ENCODE results near the gene PTPN1.

Gene PTPN1

DNA sequence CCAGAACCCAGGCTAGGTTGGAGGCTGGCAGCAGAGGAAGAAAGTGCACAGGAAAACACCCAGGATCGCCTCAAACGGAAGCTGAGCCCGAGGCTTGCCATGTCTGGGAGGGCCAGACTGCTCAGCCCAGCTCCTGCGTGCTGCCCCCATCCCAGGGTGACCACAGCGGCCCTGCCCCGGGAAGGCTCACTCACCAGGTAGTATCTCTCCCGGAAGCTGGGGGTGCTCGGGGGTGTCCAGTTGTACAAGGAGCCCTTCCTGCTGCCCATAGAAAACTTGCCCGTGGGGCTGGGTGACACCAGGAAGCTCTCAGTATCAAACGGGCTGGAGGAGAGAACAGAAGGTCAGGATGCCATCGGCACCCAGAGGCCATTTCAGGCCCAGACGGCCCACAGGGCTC lies 94.3 kb downstream of the PTPN1 start:
- no peaks in the 10 kb centered on the region for H3K9me3 ChIP-seq (ENCODE audit: insufficient read depth, low read depth, low read length)
- no peaks in the 10 kb centered on the region for H3F3A ChIP-seq (ENCODE audit: low read depth)
- H3K9ac ChIP-seq (ENCODE audit: low read depth, low read length, poor library complexity, severe bottlenecking) = no peak overlapping the region
- no peak overlapping the region for H3K4me2 ChIP-seq (ENCODE audit: low read depth, low read length, poor library complexity, severe bottlenecking)
- H3K27me3 ChIP-seq (ENCODE audit: insufficient read depth, low read length, poor library complexity, severe bottlenecking) = no peaks in the 10 kb centered on the region
- H4K20me1 ChIP-seq (ENCODE audit: insufficient read depth, low read length, poor library complexity, severe bottlenecking) = no peaks in the 10 kb centered on the region
- H3K4me3 ChIP-seq (ENCODE audit: low read length, poor library complexity, severe bottlenecking) = no peak overlapping the region
- H3K79me2 ChIP-seq (ENCODE audit: insufficient read depth, low read length) = no peaks in the 10 kb centered on the region
- no peaks in the 10 kb centered on the region for H3K9me2 ChIP-seq (replicated peaks; ENCODE audit: low read depth, low read length)
- no peaks in the 10 kb centered on the region for H3K36me3 ChIP-seq (ENCODE audit: insufficient read depth, low read length)
- no peak overlapping the region for H2AFZ ChIP-seq (ENCODE audit: low read length)
- no peak for TF ChIP-seq EZH2phosphoT487 (IDR thresholded peaks at IDR 0.05; ENCODE audit: borderline replicate concordance)
- TF ChIP-seq, protein P1, sequence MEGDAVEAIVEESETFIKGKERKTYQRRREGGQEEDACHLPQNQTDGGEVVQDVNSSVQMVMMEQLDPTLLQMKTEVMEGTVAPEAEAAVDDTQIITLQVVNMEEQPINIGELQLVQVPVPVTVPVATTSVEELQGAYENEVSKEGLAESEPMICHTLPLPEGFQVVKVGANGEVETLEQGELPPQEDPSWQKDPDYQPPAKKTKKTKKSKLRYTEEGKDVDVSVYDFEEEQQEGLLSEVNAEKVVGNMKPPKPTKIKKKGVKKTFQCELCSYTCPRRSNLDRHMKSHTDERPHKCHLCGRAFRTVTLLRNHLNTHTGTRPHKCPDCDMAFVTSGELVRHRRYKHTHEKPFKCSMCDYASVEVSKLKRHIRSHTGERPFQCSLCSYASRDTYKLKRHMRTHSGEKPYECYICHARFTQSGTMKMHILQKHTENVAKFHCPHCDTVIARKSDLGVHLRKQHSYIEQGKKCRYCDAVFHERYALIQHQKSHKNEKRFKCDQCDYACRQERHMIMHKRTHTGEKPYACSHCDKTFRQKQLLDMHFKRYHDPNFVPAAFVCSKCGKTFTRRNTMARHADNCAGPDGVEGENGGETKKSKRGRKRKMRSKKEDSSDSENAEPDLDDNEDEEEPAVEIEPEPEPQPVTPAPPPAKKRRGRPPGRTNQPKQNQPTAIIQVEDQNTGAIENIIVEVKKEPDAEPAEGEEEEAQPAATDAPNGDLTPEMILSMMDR (conservative IDR thresholded peaks at IDR 0.05; ENCODE audit: low read length) = no peak
- H3K4me1 ChIP-seq (ENCODE audit: insufficient read depth, low read length, poor library complexity, severe bottlenecking) = peaks cover 6% of the 10 kb centered on the region

DNA sequence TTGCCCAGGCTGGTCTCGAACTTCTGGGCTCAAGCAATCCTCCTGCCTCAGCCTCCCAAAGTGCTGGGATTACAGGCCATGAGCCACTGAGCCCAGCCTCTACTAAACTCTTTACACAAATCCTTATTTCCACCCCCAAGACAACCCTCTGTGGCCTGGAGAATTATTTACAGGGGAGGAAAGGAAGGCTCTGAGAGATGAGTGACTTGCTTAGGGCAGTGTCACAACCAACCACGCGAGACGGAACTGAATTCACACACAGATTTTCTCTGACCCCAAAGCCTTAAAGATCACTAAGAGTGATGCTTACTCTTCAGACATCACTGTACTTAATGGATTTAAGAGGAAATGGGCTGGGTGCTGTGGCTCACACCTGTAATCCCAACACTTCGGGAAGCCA lies 95.0 kb downstream of the PTPN1 start:
- H2AFZ ChIP-seq (ENCODE audit: low read length) = no peak overlapping the region
- no peaks in the 10 kb centered on the region for H3K36me3 ChIP-seq (ENCODE audit: insufficient read depth, low read length)
- H3K79me2 ChIP-seq (ENCODE audit: insufficient read depth, low read length) = no peaks in the 10 kb centered on the region
- no peaks in the 10 kb centered on the region for H3F3A ChIP-seq (ENCODE audit: low read depth)
- peaks cover 6% of the 10 kb centered on the region for H3K4me1 ChIP-seq (ENCODE audit: insufficient read depth, low read length, poor library complexity, severe bottlenecking)
- no peak for TF ChIP-seq EZH2phosphoT487 (IDR thresholded peaks at IDR 0.05; ENCODE audit: borderline replicate concordance)
- TF ChIP-seq, protein P1 (conservative IDR thresholded peaks at IDR 0.05; ENCODE audit: low read length) = no peak
- H3K4me3 ChIP-seq (ENCODE audit: low read length, poor library complexity, severe bottlenecking) = no peak overlapping the region
- H3K27me3 ChIP-seq (ENCODE audit: insufficient read depth, low read length, poor library complexity, severe bottlenecking) = no peaks in the 10 kb centered on the region
- no peaks in the 10 kb centered on the region for H4K20me1 ChIP-seq (ENCODE audit: insufficient read depth, low read length, poor library complexity, severe bottlenecking)
- no peak overlapping the region for H3K9ac ChIP-seq (ENCODE audit: low read depth, low read length, poor library complexity, severe bottlenecking)
- H3K9me2 ChIP-seq (replicated peaks; ENCODE audit: low read depth, low read length) = no peaks in the 10 kb centered on the region
- no peak overlapping the region for H3K4me2 ChIP-seq (ENCODE audit: low read depth, low read length, poor library complexity, severe bottlenecking)
- H3K9me3 ChIP-seq (ENCODE audit: insufficient read depth, low read depth, low read length) = no peaks in the 10 kb centered on the region

DNA sequence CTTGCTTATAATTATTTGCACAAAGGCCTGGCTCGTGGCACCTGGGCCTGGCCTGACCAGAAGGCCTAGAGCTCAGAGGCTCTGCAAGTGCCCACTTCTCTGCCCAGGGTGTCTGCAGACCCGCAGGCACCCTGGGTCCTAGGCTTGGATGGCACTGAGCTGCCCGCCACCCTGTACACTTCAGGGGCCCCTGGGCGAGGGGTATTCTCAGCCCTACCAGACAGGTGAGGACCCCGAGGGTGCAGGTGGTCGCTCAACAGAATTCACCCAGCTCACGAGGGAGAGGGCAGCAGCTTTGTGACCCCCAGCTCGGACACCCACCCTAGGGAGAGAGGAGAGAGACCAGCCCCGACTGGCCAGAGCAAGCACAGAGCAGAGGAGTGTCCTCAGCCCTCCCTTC lies 97.3 kb downstream of the PTPN1 start:
- H3K4me2 ChIP-seq (ENCODE audit: low read depth, low read length, poor library complexity, severe bottlenecking) = no peak overlapping the region

More for the DNA sequence above, 97.3 kb downstream of the PTPN1 start:
- Histone ChIP-seq H3K9me2 (replicated peaks; ENCODE audit: low read depth, low read length) (no peaks in the 10 kb centered on the region), H3K4me1 (ENCODE audit: insufficient read depth, low read length, poor library complexity, severe bottlenecking) (no peaks in the 10 kb centered on the region), H3K27me3 (ENCODE audit: insufficient read depth, low read length, poor library complexity, severe bottlenecking) (no peaks in the 10 kb centered on the region), H3K79me2 (ENCODE audit: insufficient read depth, low read length) (no peaks in the 10 kb centered on the region), H3K9ac (ENCODE audit: low read depth, low read length, poor library complexity, severe bottlenecking) (no peak overlapping the region), H4K20me1 (ENCODE audit: insufficient read depth, low read length, poor library complexity, severe bottlenecking) (no peaks in the 10 kb centered on the region), H3K9me3 (ENCODE audit: insufficient read depth, low read depth, low read length) (no peaks in the 10 kb centered on the region), H3F3A (ENCODE audit: low read depth) (no peaks in the 10 kb centered on the region), H3K4me3 (ENCODE audit: low read length, poor library complexity, severe bottlenecking) (no peak overlapping the region), H3K36me3 (ENCODE audit: insufficient read depth, low read length) (no peaks in the 10 kb centered on the region), H2AFZ (ENCODE audit: low read length) (no peak overlapping the region)
- TF ChIP-seq, protein P1 (conservative IDR thresholded peaks at IDR 0.05; ENCODE audit: low read length) = no peak
- no peak for TF ChIP-seq EZH2phosphoT487 (IDR thresholded peaks at IDR 0.05; ENCODE audit: borderline replicate concordance)
